Esophagus (tissue), 2 donors: ENCODE data around the gene CXCR5. TPM values are rescaled to one million over a fixed set of nuclear protein-coding genes. Genes with fewer than 3 reads are reported as not detected.
A peak's percentile ranks its signal among the peaks of the same experiment; 100 is the strongest.

Experiments used
- H3K27ac ChIP-seq, 2 donors: one replicate each; pipeline ENCODE4 v1.5.1; 2013; ENCODE audit warnings: low read depth in 2 of 2, mild to moderate bottlenecking in 2 of 2, inconsistent platforms in 1 of 2, low read length in 1 of 2, moderate library complexity in 1 of 2
- H3K27me3 ChIP-seq, 2 donors: one replicate each; pipeline ENCODE4 v1.6.1; 2013; ENCODE audit warnings: low read length in 2 of 2, control low read depth in 1 of 2, mild to moderate bottlenecking in 1 of 2; ENCODE audit not compliant: insufficient read depth in 2 of 2, control insufficient read depth in 1 of 2
- H3K36me3 ChIP-seq, 2 donors: one replicate each; pipeline ENCODE4 v1.6.1; 2013; ENCODE audit warnings: low read length in 1 of 2; ENCODE audit not compliant: control insufficient read depth in 2 of 2, insufficient read depth in 2 of 2
- H3K4me1 ChIP-seq, 2 donors: one replicate each; pipeline ENCODE4 v1.6.1; 2013; ENCODE audit warnings: low read length in 1 of 2; ENCODE audit not compliant: control insufficient read depth in 2 of 2, insufficient read depth in 2 of 2
- H3K4me3 ChIP-seq, 2 donors: one replicate each; pipeline ENCODE4 v1.5.1; 2013; ENCODE audit warnings: low read length in 2 of 2, mild to moderate bottlenecking in 2 of 2, low read depth in 1 of 2, moderate library complexity in 1 of 2
- H3K9me3 ChIP-seq, 2 donors: one replicate each; pipeline ENCODE4 v1.6.1; 2013; ENCODE audit warnings: mild to moderate bottlenecking in 2 of 2, low read depth in 1 of 2, low read length in 1 of 2, moderate library complexity in 1 of 2; ENCODE audit not compliant: control insufficient read depth in 2 of 2, insufficient read depth in 1 of 2
- WGBS, 2 donors: extraction: QIAGEN DNeasy Blood & Tissue Kit; methylation state at CpG; one replicate each; pipeline ENCODE4 v1.1.7; 2013; 5-methylcytosine and 5-hydroxymethylcytosine counted together
- polyA plus RNA-seq, 2 donors: library from polyadenylated mRNA; stranded (reverse); fragments of 200-250 nt; gene quantifications; one replicate each; pipeline ENCODE4 v1.2.3, GENCODE V29; 2013
- donor health status: healthy with polysubstance abuse.
- donor health status: Bipolar disorder and iron deficiency.

Gene CXCR5
- polyA plus RNA-seq, 2 donors, result 0.11 to 0.18 TPM

- Histone ChIP-seq H3K36me3 (peaks cover 6 to 53% of the 10 kb centered on the region in 2 donors), H3K27ac (no peak overlapping the region), H3K4me3 (no peak overlapping the region), H3K9me3 (no peaks in the 10 kb centered on the region), H3K27me3 (no peaks in the 10 kb centered on the region), H3K4me1 (peaks cover 0 to 2% of the 10 kb centered on the region in 2 donors)
- 85 to 86% methylated on average over 31 of the region's 31 CpGs for WGBS, 2 donors
These were observed 18.0 kb downstream of the CXCR5 start for GRCh38 chr11:118901494-118902335.

GRCh38 chr11:118902336-118903203 is 18.9 kb downstream of the CXCR5 start:
- no peak overlapping the region for H3K4me3 ChIP-seq
- peaks cover 2 to 6% of the 10 kb centered on the region in 2 donors for H3K4me1 ChIP-seq
- H3K36me3 ChIP-seq, result peaks cover 6 to 47% of the 10 kb centered on the region in 2 donors
- H3K9me3 ChIP-seq, result no peaks in the 10 kb centered on the region
- H3K27me3 ChIP-seq, result no peaks in the 10 kb centered on the region
- 84 to 87% methylated on average over 27 to 37 of the region's 37 CpGs for WGBS, 2 donors
- H3K27ac ChIP-seq, result no peak overlapping the region

GRCh38 chr11:118903204-118904015 is 19.7 kb downstream of the CXCR5 start:
- Histone ChIP-seq H3K36me3 (peaks cover 6 to 52% of the 10 kb centered on the region in 2 donors), H3K9me3 (no peaks in the 10 kb centered on the region), H3K4me1 (peaks cover under 1 to 11% of the 10 kb centered on the region in 2 donors), H3K4me3 (no peak overlapping the region), H3K27ac (peak overlapping the region in 1 of 2 donors; percentile 38), H3K27me3 (no peaks in the 10 kb centered on the region)
- 65 to 78% methylated on average over 21 of the region's 21 CpGs for WGBS, 2 donors

GRCh38 chr11:118907051-118908042 is 23.7 kb downstream of the CXCR5 start:
- H3K4me3 ChIP-seq, result no peak overlapping the region
- no peaks in the 10 kb centered on the region for H3K9me3 ChIP-seq
- H3K27ac ChIP-seq, result peak overlapping the region; percentile 65 to 84
- H3K27me3 ChIP-seq, result no peaks in the 10 kb centered on the region
- peaks cover under 1 to 32% of the 10 kb centered on the region in 2 donors for H3K4me1 ChIP-seq
- H3K36me3 ChIP-seq, result peaks cover 0 to 18% of the 10 kb centered on the region in 2 donors
- WGBS, 2 donors, result 29 to 36% methylated on average over 24 of the region's 24 CpGs

- Histone ChIP-seq H3K27me3 (no peaks in the 10 kb centered on the region), H3K36me3 (peaks cover 0 to 11% of the 10 kb centered on the region in 2 donors), H3K4me1 (peaks cover 8 to 41% of the 10 kb centered on the region in 2 donors), H3K27ac (peak overlapping the region; percentile 65 to 94), H3K9me3 (no peaks in the 10 kb centered on the region), H3K4me3 (no peak overlapping the region)
- 72 to 77% methylated on average over 13 of the region's 13 CpGs for WGBS, 2 donors
These were observed 24.6 kb downstream of the CXCR5 start for GRCh38 chr11:118908264-118908663.

- peaks cover 0 to 11% of the 10 kb centered on the region in 2 donors for H3K36me3 ChIP-seq
- H3K27ac ChIP-seq, result peak overlapping the region; percentile 94 to 98
- no peaks in the 10 kb centered on the region for H3K9me3 ChIP-seq
- no peaks in the 10 kb centered on the region for H3K27me3 ChIP-seq
- H3K4me1 ChIP-seq, result peaks cover 16 to 47% of the 10 kb centered on the region in 2 donors
- peak overlapping the region; percentile 4 to 21 for H3K4me3 ChIP-seq
- WGBS, 2 donors, result 13 to 21% methylated on average over 16 to 17 of the region's 17 CpGs
These were observed 25.4 kb downstream of the CXCR5 start for GRCh38 chr11:118908901-118909618.

GRCh38 chr11:118909619-118910308 is 26.1 kb downstream of the CXCR5 start:
- Histone ChIP-seq H3K4me3 (peak overlapping the region; percentile 30 to 35), H3K27ac (peak overlapping the region; percentile 94 to 98), H3K27me3 (no peaks in the 10 kb centered on the region), H3K9me3 (no peaks in the 10 kb centered on the region), H3K36me3 (peaks cover 0 to 8% of the 10 kb centered on the region in 2 donors), H3K4me1 (peaks cover 20 to 54% of the 10 kb centered on the region in 2 donors)
- WGBS, 2 donors, result 24 to 45% methylated on average over 21 of the region's 21 CpGs
